SHP77 (cell line): ENCODE results near the gene TEX44.
"Not testable (repeated sequence)": the region's sequence is repeated elsewhere in the genome, so short reads cannot be mapped to it uniquely, and the experiment has no call there.

Source experiments
- DNase-seq, 2 experiments: peaks; one replicate each; lab custom pipeline; 2025; lab: John Stamatoyannopoulos, UW

TEX44 gene

GRCh38 chr2:231571661-231572191, 20.9 kb upstream of the TEX44 start:
- DNase-seq = no peak

DNA sequence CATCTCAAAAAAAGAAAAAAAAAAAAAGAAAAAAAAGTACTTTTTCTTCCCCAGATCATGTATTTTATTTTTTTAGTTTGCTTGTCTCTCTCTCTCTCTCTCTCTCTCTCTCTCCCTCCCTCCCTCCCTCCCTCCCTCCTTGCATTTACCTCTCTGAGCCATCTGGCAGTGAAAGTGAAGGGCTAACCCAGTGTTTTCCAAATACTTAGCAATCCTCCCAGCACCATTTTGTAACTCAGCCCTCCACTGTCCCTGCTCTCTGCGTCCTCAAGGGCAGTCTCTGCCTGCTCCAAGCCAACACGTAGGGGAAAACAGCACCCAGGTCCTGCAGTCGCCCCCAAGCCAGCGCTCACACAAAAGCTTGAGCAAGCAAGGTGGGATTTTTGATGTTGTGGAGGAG, 19.6 kb upstream of the TEX44 start:
- DNase-seq = no peak

GRCh38 chr2:231573698-231574421, 18.8 kb upstream of the TEX44 start:
- DNase-seq = no peak

DNA sequence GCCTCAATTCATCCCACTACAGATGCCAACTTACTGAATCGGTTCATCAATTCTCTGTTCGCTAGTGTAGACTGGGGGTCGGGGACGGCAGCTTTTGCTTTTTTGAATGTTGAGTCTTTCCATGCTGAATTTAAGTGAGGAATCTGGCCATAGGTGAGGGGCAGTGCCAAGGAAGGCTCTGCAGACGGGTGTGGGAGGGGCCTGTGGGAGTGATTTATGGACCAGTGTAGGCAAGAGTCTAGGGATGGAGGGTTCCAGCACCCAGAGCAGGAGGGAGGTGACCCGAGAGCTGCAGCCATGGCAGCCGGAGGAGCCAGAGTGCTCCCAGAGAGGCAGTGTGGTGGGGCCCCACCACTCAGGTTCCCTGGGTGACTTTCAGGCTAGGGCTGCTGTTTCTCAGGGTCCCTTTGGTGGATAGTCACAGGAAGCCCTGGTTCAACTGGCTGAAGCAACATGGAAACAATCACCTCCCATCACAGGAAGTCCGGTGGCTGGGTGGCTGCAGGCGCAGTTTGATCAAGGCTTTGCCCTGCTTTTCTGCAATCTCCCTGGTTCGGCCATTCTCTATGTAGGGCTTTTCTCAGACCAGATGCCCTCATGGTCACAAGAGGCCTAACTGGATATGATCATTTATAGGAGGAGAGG, 16.9 kb upstream of the TEX44 start:
- DNase-seq = no peak

DNA sequence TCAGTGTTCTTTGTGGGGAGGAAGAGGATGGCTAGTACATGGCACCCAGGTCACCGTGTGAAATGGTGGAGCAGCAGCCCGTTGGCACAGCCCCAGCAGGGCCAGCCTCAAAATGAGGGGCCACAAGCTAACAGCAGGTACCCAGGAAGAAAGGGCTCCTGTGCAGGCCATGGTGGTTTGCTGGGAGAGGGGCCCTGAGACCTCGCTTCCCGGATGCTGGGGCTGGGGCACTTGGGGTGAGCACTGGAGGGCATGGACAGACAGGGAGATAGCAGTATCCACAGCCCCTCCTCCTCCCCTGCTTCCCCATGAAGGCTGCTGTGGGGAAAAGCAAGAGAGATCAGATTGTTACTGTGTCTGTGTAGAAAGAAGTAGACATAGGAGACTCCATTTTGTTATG, 16.2 kb upstream of the TEX44 start:
- no peak for DNase-seq

DNA sequence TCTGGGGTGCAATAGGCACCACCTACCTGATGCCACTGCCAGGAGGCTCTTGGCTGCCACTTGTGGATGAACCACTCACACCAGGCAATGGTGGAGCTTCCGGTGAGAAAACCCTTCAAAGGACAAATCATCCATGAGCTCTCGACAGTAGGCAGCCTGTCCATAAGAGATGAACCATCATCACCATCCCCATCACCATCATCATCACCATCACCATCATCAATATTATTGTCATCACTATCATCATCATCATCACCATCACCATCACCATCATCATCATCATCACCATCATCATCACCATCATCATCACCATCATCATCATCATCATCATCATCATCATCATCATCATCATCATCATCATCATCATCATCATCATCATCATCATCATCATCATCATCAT, 14.0 kb upstream of the TEX44 start:
- not testable (repeated sequence) for DNase-seq

GRCh38 chr2:231579560-231579959, 13.1 kb upstream of the TEX44 start:
- DNase-seq = no peak

- no peak for DNase-seq
Observed at GRCh38 chr2:231581328-231581727, 11.3 kb upstream of the TEX44 start.

- no peak for DNase-seq
Observed at GRCh38 chr2:231583982-231584381, 8.7 kb upstream of the TEX44 start.

- DNase-seq = not testable (repeated sequence)
Observed at GRCh38 chr2:231587744-231588143, 4.9 kb upstream of the TEX44 start.

- no peak for DNase-seq
Observed at GRCh38 chr2:231589656-231590055, 3.0 kb upstream of the TEX44 start.

DNA sequence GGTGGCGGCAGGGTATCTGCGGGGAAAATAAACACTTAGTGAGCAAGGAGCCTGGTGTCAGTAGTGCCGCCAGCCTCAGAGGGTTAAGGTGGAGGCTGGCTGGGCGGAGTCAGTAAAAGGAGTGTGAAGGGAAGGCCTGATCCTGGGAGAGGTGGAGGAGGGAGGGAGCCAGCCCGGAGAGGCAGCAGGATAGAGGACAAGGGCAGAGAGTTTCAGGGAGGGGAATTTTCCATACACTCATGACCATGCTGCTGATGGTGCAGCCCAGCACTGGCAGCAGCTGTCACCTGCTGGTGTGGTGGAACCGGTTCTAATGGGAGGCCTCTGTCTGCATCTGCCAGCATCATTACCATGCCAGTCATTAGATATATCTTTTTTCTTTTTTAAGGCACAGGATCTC, 2.0 kb upstream of the TEX44 start:
- peak in 1 of 2 experiments; percentile 32 for DNase-seq

DNA sequence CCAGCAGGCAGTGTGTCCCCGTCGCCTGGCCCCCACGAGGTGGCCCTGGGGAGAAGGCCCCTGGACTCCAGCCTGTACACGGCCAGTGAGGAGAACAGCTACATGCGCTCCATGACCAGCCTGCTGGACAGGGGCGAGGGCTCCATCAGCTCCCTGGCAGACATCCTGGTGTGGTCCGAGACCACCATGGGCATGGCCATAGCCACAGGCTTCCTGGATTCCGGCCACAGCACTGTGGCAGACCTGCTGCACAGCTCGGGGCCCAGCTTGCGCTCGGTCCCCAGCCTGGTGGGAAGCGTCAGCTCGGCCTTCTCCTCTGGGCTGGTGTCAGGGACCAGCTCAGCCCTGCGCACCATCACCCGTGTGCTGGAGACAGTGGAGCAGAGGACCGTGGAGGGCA, 1.0 kb downstream of the TEX44 start:
- DNase-seq = no peak

DNA sequence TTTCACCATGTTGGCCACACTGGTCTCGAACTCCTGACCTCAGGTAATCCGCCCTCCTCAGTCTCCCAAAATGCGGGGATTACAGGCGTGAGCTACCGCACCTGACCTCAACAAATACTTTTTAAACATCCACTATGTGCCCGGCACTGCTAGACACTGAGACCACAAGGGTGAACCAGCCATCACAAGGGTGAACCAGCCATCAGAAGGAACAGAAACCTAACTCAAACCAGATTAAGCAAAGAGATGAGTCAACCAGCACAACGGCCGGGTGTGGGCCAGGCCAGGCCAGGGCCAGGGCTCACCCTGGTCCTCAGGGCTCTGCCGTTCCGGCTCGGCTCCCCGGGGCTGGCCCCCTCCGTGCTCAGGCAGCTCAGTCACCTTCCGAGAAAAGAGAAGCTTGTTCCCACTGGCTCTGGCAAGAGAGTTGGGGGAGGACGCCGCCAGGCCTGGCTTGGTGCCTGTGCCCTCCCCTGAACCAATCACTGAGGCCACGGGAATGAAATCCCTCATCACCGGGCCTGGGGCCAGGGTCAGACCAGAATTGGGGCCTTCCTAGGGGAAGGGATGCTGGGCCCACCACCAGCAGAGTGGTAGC, 4.4 kb downstream of the TEX44 start:
- no peak for DNase-seq

GRCh38 chr2:231597627-231598026, 5.0 kb downstream of the TEX44 start:
- peak in 1 of 2 experiments; percentile 63 for DNase-seq

- DNase-seq = no peak
Observed at GRCh38 chr2:231600619-231601355, 8.1 kb downstream of the TEX44 start.

DNA sequence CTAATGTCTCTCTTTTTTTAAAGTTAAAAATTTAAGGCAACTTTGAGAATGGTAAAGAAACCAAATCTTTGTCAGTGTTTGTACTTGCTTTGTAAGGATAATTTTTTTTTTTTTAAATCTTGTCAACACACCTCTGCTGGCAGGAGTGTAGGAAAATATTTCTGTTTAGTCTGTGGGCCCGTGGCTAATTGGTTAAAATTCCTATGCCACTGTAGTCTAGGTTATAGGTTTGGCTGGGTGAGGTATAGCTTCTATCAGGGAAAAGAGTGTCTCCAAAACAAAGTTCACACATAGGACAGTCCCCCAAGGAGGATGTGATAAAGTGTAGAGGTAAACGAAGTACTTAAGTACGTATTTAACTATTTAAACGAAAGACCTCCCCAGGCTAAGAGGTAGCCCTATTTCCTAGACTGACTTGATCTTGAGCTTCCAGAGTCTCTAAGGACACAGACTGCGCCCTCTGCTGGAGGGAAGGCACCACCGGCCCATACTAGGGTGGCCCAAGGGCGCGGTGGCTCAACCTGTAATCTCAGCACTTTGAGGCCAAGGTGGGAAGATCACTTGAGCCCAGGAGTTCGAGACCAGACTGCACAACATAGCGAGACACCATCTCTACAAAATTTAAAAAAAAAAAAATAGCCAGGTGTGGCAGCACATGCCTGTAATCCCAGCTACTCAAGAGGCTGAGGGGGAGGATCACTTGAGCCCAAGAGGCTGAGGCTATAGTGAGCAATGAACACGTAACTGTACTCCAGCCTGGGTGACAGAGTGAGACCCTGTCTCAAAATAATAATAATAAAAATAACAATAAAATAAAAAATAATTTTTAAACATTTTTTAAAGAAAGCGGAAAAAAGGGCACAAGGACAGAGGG, 8.9 kb downstream of the TEX44 start:
- DNase-seq = peak; percentile 74 to 83

- DNase-seq = no peak
Observed at GRCh38 chr2:231602859-231603467, 10.3 kb downstream of the TEX44 start.

DNA sequence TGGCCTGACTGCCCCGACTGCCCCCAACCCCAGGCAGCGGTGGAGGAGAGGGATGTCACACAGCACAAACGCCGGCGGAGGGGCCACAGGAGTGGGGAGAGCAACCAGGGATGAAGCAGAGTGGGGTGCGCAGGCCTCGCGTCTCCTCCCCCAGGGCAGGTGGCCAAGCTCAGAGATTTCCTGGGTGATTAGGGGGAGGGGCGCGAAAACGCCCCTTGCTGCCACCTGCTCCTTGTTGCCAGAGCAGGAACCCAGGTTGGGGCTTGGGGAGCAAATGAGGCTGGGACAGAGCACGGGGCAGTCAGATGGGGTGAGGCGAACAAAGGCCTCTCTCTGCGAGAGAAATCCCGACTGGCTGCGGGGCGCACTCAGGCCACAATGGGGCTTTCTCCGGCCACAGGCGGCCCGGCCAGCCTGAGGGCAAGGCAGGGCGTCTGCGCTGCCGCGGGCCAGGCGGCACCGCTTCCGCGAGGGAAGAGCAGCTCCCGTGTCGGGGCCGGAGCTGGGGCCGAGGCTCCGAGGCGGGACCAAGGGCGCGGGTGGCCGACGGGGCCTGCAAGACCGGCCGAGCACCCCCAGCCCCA, 11.5 kb downstream of the TEX44 start:
- no peak for DNase-seq
